Glutamatergic neuron (in vitro differentiated cells): ENCODE data around the gene COX17. TPM values are rescaled to one million over a fixed set of nuclear protein-coding genes. Genes with fewer than 3 reads are reported as not detected.

Experiments used
- DNase-seq: peaks from one replicate; pipeline ENCODE4 v3.0.0; 2022
- H3K27ac Mint-ChIP-seq: one replicate; pipeline ENCODE4 v1.8.0; 2020; ENCODE audit warnings: mild to moderate bottlenecking, mixed read lengths, inconsistent platforms; ENCODE audit not compliant: unreplicated experiment
- H3K27me3 Mint-ChIP-seq: one replicate; pipeline ENCODE4 v1.8.0; 2020; ENCODE audit warnings: mild to moderate bottlenecking, moderate library complexity, mixed read lengths, inconsistent platforms; ENCODE audit not compliant: unreplicated experiment
- H3K36me3 Mint-ChIP-seq: one replicate; pipeline ENCODE4 v1.8.0; 2020; ENCODE audit warnings: mild to moderate bottlenecking, mixed read lengths, inconsistent platforms; ENCODE audit not compliant: unreplicated experiment
- H3K4me1 Mint-ChIP-seq: one replicate; pipeline ENCODE4 v1.8.0; 2020; ENCODE audit warnings: mild to moderate bottlenecking, low read depth, mixed read lengths, inconsistent platforms; ENCODE audit not compliant: unreplicated experiment
- H3K4me3 Mint-ChIP-seq: one replicate; pipeline ENCODE4 v1.8.0; 2020; ENCODE audit warnings: mild to moderate bottlenecking, mixed read lengths, inconsistent platforms; ENCODE audit not compliant: unreplicated experiment
- H3K9me3 Mint-ChIP-seq: one replicate; pipeline ENCODE4 v1.8.0; 2020; ENCODE audit warnings: mild to moderate bottlenecking, moderate library complexity, mixed read lengths, inconsistent platforms; ENCODE audit not compliant: unreplicated experiment
- CTCF ChIP-seq: fragments of 200-600 bp; sonication (generic); IDR thresholded peaks from one replicate; pipeline ENCODE4 v1.5.0; 2021; ENCODE audit not compliant: partially characterized antibody, unreplicated experiment
- total RNA-seq: library from RNA; stranded (reverse); fragmentation: NEBNext Ultra II Directional; extraction: Animal tissue kit (Norgen Biotek cat#: 25700); gene quantifications from one replicate; pipeline ENCODE4 v1.2.1, GENCODE V29; 2021; ENCODE audit not compliant: unreplicated experiment

Gene COX17
- total RNA-seq, 1 donor from 2014 or later = 38.0 TPM

GRCh38 chr3:119660474-119661440 is 16.4 kb downstream of the COX17 start, which contains the start of gene POPDC2:
Gene POPDC2 (minus strand): TSS chr3:119660589. CDS start chr3:119660423, 166 bp downstream.
- peaks cover 3% of the 10 kb centered on the region for H3K4me1 Mint-ChIP-seq
- H3K4me3 Mint-ChIP-seq = no peak within 1 kb of the TSS
- no peak for TF ChIP-seq CTCF
- H3K9me3 Mint-ChIP-seq = no peaks in the 10 kb centered on the region
- no peaks in the 10 kb centered on the region for H3K27me3 Mint-ChIP-seq
- H3K36me3 Mint-ChIP-seq = no peaks in the 10 kb centered on the region
- DNase-seq = no peak
- peak within 1 kb of the TSS; percentile 28 for H3K27ac Mint-ChIP-seq

GRCh38 chr3:119659606-119660291 is 17.5 kb downstream of the COX17 start:
- no peak overlapping the region for H3K27ac Mint-ChIP-seq
- H3K9me3 Mint-ChIP-seq = no peaks in the 10 kb centered on the region
- peaks cover 2% of the 10 kb centered on the region for H3K27me3 Mint-ChIP-seq
- H3K4me3 Mint-ChIP-seq = no peak overlapping the region
- no peak for DNase-seq
- TF ChIP-seq CTCF = no peak
- peaks cover 3% of the 10 kb centered on the region for H3K4me1 Mint-ChIP-seq
- H3K36me3 Mint-ChIP-seq = no peaks in the 10 kb centered on the region

DNA sequence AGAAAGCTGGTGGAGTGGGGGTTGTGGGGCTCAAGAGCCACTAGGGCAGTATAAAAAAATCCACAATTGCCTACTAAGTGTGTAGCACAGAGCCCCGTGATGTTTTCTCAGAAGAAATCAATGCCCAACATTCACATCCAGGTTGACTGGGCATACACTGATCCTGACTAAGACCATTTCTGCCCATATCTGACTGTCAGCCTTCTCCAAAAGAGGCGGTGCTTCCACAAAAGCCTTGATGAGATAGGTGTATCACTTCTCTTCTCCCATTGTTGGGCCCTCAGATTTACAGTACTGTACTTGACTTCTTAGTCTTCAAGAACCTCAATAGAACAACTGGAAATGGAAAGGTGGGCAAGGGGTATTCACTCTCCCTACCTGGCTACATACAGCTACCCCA is 18.2 kb downstream of the COX17 start:
- no peak for TF ChIP-seq CTCF
- no peaks in the 10 kb centered on the region for H3K36me3 Mint-ChIP-seq

DNA sequence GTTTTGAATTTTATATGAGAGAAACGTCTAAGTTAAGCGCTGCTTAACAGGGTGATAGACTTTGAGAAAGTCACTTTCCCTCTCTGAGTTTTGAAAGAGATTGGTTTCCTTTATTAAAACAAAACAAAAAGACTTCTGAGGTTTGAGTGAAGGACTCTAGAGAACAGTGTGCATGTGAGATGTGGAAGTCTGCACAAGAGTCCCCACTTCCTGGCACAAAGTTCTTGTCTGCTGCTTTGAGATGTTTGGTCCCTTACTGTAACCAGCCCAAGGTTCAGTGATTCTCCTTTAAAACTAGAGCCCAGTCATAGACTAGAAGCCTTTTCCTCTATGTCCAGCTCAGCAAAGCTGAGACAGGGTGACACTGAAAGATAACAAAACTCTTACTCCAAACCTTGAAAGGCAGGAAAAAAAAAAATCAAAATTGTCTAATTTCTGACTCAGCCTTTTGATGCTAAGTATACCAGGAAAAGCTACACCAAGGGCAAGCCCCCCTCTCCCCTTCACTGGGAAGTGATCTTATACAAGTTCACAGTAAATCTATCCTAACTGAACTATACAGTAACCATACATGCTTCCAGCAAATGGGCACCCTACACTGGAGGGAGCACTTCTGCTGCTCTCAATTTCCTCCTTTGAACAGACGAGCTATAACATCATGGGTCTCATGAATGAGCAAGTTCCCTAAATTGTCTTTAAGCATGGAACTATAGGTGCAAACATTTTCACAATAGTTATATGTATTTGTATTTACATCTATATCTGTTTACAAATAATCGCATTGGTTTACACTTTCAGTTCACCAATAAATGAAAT is 19.1 kb downstream of the COX17 start:
- TF ChIP-seq CTCF = no peak
- Mint-ChIP-seq H3K27ac (no peak overlapping the region), H3K9me3 (no peaks in the 10 kb centered on the region), H3K4me3 (no peak overlapping the region), H3K4me1 (peaks cover 3% of the 10 kb centered on the region), H3K27me3 (peaks cover 2% of the 10 kb centered on the region), H3K36me3 (no peaks in the 10 kb centered on the region)
- DNase-seq = no peak

More for the DNA sequence above, 18.2 kb downstream of the COX17 start:
- no peak overlapping the region for H3K4me3 Mint-ChIP-seq
- no peaks in the 10 kb centered on the region for H3K9me3 Mint-ChIP-seq
- H3K27ac Mint-ChIP-seq = no peak overlapping the region
- H3K4me1 Mint-ChIP-seq = peaks cover 3% of the 10 kb centered on the region
- H3K27me3 Mint-ChIP-seq = peaks cover 2% of the 10 kb centered on the region
- DNase-seq = no peak
